ENCODE results near the gene TRIM14.

TRIM14 gene

GRCh38 chr9:98144631-98145030 lies 25.6 kb upstream of the TRIM14 start:
- TF ChIP-seq POLR2AphosphoS5 (IDR thresholded peaks at IDR 0.05; ENCODE audit: low read depth, low read length) = no peak
- no peak for TF ChIP-seq TAF1 (IDR thresholded peaks at IDR 0.05; ENCODE audit: borderline replicate concordance, insufficient read depth, low read length)

- no peak for TF ChIP-seq FOXP2 (optimal IDR thresholded peaks at IDR 0.05; ENCODE audit: borderline replicate concordance, extremely low read depth, extremely low read length, insufficient read depth)
- no peak for TF ChIP-seq SIN3A (IDR thresholded peaks at IDR 0.05; ENCODE audit: borderline replicate concordance, insufficient read depth, low read length)
- TF ChIP-seq POLR2AphosphoS5 (IDR thresholded peaks at IDR 0.05; ENCODE audit: low read depth, low read length) = no peak
- no peak for TF ChIP-seq REST (IDR thresholded peaks at IDR 0.05; ENCODE audit: insufficient read depth in 1 of 2, low read depth in 2 of 2, low read length in 2 of 2)
- TF ChIP-seq TAF1 (IDR thresholded peaks at IDR 0.05; ENCODE audit: borderline replicate concordance, insufficient read depth, low read length) = no peak
These were observed 25.1 kb upstream of the TRIM14 start for GRCh38 chr9:98144076-98144475.

GRCh38 chr9:98142925-98143481 lies 24.0 kb upstream of the TRIM14 start:
- TF ChIP-seq SIN3A (IDR thresholded peaks at IDR 0.05; ENCODE audit: borderline replicate concordance, insufficient read depth, low read length) (no peak), TAF1 (IDR thresholded peaks at IDR 0.05; ENCODE audit: borderline replicate concordance, insufficient read depth, low read length) (no peak), REST (IDR thresholded peaks at IDR 0.05; ENCODE audit: insufficient read depth in 1 of 2, low read depth in 2 of 2, low read length in 2 of 2) (no peak), POLR2AphosphoS5 (IDR thresholded peaks at IDR 0.05; ENCODE audit: low read depth, low read length) (no peak), FOXP2 (optimal IDR thresholded peaks at IDR 0.05; ENCODE audit: borderline replicate concordance, extremely low read depth, extremely low read length, insufficient read depth) (no peak)

- no peak for TF ChIP-seq REST (IDR thresholded peaks at IDR 0.05; ENCODE audit: insufficient read depth in 1 of 2, low read depth in 2 of 2, low read length in 2 of 2)
- TF ChIP-seq SIN3A (IDR thresholded peaks at IDR 0.05; ENCODE audit: borderline replicate concordance, insufficient read depth, low read length) = no peak
- TF ChIP-seq POLR2AphosphoS5 (IDR thresholded peaks at IDR 0.05; ENCODE audit: low read depth, low read length) = no peak
- TF ChIP-seq TAF1 (IDR thresholded peaks at IDR 0.05; ENCODE audit: borderline replicate concordance, insufficient read depth, low read length) = no peak
- no peak for TF ChIP-seq FOXP2 (optimal IDR thresholded peaks at IDR 0.05; ENCODE audit: borderline replicate concordance, extremely low read depth, extremely low read length, insufficient read depth)
These were observed 23.3 kb upstream of the TRIM14 start for GRCh38 chr9:98142182-98142907.

- TF ChIP-seq REST (IDR thresholded peaks at IDR 0.05; ENCODE audit: insufficient read depth in 1 of 2, low read depth in 2 of 2, low read length in 2 of 2) (no peak), TAF1 (IDR thresholded peaks at IDR 0.05; ENCODE audit: borderline replicate concordance, insufficient read depth, low read length) (no peak), FOXP2 (optimal IDR thresholded peaks at IDR 0.05; ENCODE audit: borderline replicate concordance, extremely low read depth, extremely low read length, insufficient read depth) (no peak)
These were observed 21.5 kb upstream of the TRIM14 start for GRCh38 chr9:98140503-98140902.
